Measurements from ENCODE around the gene PROM2. TPM values are rescaled to one million over a fixed set of nuclear protein-coding genes. Genes with fewer than 3 reads are reported as not detected.

Gene PROM2
- total RNA-seq, 1 experiment from 2014 or later, result 129 TPM

DNA sequence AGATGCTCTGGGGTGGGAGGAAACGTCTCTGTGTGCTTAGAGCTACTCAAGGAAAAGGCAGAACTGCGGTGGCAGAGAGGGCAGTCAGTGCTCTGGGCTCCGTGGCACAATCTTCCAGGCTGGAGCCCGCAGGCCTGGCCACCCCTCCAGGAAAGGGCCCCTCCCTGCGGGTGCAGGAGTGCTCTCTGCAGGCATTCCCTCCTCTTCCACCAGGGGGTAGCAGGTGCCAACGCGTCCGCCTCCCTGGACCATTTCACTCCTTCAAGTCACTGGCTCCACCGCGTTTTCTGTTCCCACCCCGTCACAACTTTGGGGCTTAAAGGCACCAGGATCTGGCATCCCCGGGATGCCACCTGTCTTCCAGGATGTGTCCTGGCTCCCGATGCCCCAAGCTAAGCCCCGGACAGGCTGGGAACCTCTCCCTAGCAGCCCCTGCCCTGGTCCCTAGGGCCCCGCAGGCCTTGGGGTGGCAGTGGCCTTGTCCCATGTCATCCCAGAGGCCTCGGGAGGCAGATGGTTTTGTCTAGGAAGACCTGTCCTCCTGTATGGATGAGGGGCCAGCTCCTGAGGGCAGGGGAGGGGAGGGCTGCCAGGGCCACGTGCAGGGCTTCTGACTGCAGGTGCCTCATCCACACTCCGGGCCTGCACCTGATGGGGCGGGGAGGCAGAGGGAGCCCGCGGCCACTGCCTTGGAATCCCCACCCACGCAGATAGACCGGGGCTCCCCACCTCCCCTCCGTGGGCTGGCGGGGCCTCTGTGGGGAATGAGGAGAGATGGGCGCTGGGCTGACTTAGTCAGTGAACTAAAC is 49.3 kb downstream of the PROM2 start:
- no peak overlapping the region for H3K4me3 ChIP-seq
- peak; percentile 84 for TF ChIP-seq CTCF (conservative IDR thresholded peaks at IDR 0.05)
- TF ChIP-seq EZH2 (IDR thresholded peaks at IDR 0.05; ENCODE audit: low read depth), result no peak
- no TSS peak for BruUV-seq (replicated peaks)
- H3K36me3 ChIP-seq (ENCODE audit: low read depth), result no peaks in the 10 kb centered on the region
- DNase-seq, result peak; percentile 60 to 69
- H3K27ac ChIP-seq, result no peak overlapping the region
- ChIA-PET CTCF (interaction anchor here (0.6 to 1.1 kb wide), 2 partner anchors 92 to 885 kb away, joined by 3 to 5 read pairs; partner anchors contain the start of gene STARD7), POLR2A (ENCODE audit: unreplicated experiment) (no interaction called here)
- H3K4me2 ChIP-seq, result no peak overlapping the region
- H4K20me1 ChIP-seq (ENCODE audit: insufficient read depth), result no peaks in the 10 kb centered on the region
- H3K9me2 ChIP-seq (ENCODE audit: insufficient read depth), result no peaks in the 10 kb centered on the region
- H3F3A ChIP-seq (ENCODE audit: insufficient read depth, low read depth), result no peaks in the 10 kb centered on the region; the same call in 1 of the 2 replicates
- no peak overlapping the region for H2AFZ ChIP-seq
- H3K27me3 ChIP-seq (ENCODE audit: insufficient read depth, low read depth), result no peaks in the 10 kb centered on the region
- intact Hi-C loops (cut with micrococcal nuclease; ENCODE audit: unreplicated experiment), result no loop called here
- no peaks in the 10 kb centered on the region; the same call in 1 of the 2 replicates for H3K9me3 ChIP-seq (ENCODE audit: insufficient read depth, low read depth)
- H3K79me2 ChIP-seq (ENCODE audit: low read depth), result peaks cover 5% of the 10 kb centered on the region; the same call in 1 of the 2 replicates
- peaks cover 19% of the 10 kb centered on the region for H3K4me1 ChIP-seq (replicated peaks; ENCODE audit: insufficient read depth)

DNA sequence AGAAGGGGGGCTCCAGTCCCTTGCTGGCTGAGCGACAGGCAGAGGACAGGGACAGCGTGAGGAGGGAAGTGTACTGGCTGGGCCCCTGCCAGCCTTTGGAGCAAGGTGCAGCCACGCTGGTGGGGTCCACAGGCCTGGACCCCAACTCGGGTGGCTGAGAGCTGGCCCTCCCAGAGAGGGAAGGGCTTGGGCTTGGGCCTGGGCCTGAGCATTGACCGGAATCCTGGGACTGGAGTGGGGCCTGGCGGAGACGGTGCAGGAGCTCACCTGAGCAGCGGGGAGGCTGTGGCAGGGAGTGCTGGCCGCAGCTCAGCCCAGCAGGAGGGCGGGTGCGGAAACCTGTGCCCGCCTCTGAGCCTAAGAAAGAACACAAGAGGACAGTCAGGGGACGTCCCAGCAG is 50.8 kb downstream of the PROM2 start:
- Histone ChIP-seq H3K4me2 (no peak overlapping the region), H3F3A (ENCODE audit: insufficient read depth, low read depth) (no peaks in the 10 kb centered on the region; the same call in 1 of the 2 replicates), H3K27me3 (ENCODE audit: insufficient read depth, low read depth) (no peaks in the 10 kb centered on the region), H4K20me1 (ENCODE audit: insufficient read depth) (no peaks in the 10 kb centered on the region), H3K27ac (no peak overlapping the region), H3K9me3 (ENCODE audit: insufficient read depth, low read depth) (no peaks in the 10 kb centered on the region; the same call in 1 of the 2 replicates), H2AFZ (no peak overlapping the region), H3K36me3 (ENCODE audit: low read depth) (no peaks in the 10 kb centered on the region), H3K4me3 (no peak overlapping the region), H3K9me2 (ENCODE audit: insufficient read depth) (no peaks in the 10 kb centered on the region), H3K79me2 (ENCODE audit: low read depth) (no peaks in the 10 kb centered on the region), H3K4me1 (replicated peaks; ENCODE audit: insufficient read depth) (peaks cover 4% of the 10 kb centered on the region)
- intact Hi-C loops (cut with micrococcal nuclease; ENCODE audit: unreplicated experiment), result no loop called here
- no TSS peak for BruUV-seq (replicated peaks)
- ChIA-PET POLR2A (ENCODE audit: unreplicated experiment) (no interaction called here), CTCF (interaction anchor here (0.9 kb wide), 1 partner anchor 93 kb away, joined by 3 read pairs; no protein-coding TSS in a partner anchor)
- no peak for TF ChIP-seq CTCF (conservative IDR thresholded peaks at IDR 0.05)
- TF ChIP-seq EZH2 (IDR thresholded peaks at IDR 0.05; ENCODE audit: low read depth), result no peak
- no peak for DNase-seq

DNA sequence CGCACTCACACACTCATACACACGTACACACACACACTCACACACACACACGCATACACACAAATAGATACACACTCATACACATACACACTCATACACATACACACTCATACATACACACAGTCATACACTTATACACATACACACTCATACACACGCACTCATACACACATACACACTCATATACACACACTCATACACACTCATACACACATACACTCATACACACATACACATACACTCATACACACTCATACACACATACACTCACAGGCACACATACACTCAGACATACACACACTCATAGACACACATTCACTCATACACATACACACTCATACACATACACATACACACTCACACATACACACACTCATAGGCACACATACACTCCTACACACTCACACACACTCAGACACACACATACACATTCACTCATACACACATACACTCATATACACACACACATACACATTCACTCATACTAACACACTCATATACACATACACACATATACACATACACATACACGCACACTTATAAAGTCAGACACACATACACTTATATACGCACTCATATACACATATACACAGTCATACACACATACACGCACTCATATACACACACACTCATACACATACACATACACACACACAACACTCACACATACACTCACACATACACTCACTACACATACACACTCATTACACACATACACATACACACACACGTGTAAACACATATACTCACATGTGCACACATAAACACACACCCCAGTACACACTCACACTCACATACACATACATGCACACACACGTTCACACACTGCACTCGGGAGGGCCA is 51.6 kb downstream of the PROM2 start:
- BruUV-seq (replicated peaks), result no TSS peak
- Histone ChIP-seq H3K9me2 (ENCODE audit: insufficient read depth) (no peaks in the 10 kb centered on the region), H3K27me3 (ENCODE audit: insufficient read depth, low read depth) (no peaks in the 10 kb centered on the region), H3K4me1 (replicated peaks; ENCODE audit: insufficient read depth) (no peaks in the 10 kb centered on the region), H2AFZ (no peak overlapping the region), H4K20me1 (ENCODE audit: insufficient read depth) (no peaks in the 10 kb centered on the region), H3F3A (ENCODE audit: insufficient read depth, low read depth) (no peaks in the 10 kb centered on the region; the same call in 1 of the 2 replicates), H3K27ac (no peak overlapping the region), H3K36me3 (ENCODE audit: low read depth) (no peaks in the 10 kb centered on the region), H3K4me3 (no peak overlapping the region), H3K79me2 (ENCODE audit: low read depth) (no peaks in the 10 kb centered on the region), H3K9me3 (ENCODE audit: insufficient read depth, low read depth) (no peaks in the 10 kb centered on the region; the same call in 1 of the 2 replicates), H3K4me2 (no peak overlapping the region)
- TF ChIP-seq EZH2 (IDR thresholded peaks at IDR 0.05; ENCODE audit: low read depth), result no peak
- TF ChIP-seq CTCF (conservative IDR thresholded peaks at IDR 0.05), result no peak
- intact Hi-C loops (cut with micrococcal nuclease; ENCODE audit: unreplicated experiment), result no loop called here
- DNase-seq, result no peak
- CTCF ChIA-PET, result interaction anchor here (0.9 kb wide), 1 partner anchor 94 kb away, joined by 3 read pairs; no protein-coding TSS in a partner anchor
- POLR2A ChIA-PET (ENCODE audit: unreplicated experiment), result no interaction called here
